NCI-H2227 (cell line): ENCODE results near the gene SLC13A1.
"Not testable (repeated sequence)": the region's sequence is repeated elsewhere in the genome, so short reads cannot be mapped to it uniquely, and the experiment has no call there.

Experiments
- DNase-seq: peaks from one replicate; lab custom pipeline; 2025; ENCODE audit not compliant: unreplicated experiment; lab: John Stamatoyannopoulos, UW

SLC13A1 gene, protein sequence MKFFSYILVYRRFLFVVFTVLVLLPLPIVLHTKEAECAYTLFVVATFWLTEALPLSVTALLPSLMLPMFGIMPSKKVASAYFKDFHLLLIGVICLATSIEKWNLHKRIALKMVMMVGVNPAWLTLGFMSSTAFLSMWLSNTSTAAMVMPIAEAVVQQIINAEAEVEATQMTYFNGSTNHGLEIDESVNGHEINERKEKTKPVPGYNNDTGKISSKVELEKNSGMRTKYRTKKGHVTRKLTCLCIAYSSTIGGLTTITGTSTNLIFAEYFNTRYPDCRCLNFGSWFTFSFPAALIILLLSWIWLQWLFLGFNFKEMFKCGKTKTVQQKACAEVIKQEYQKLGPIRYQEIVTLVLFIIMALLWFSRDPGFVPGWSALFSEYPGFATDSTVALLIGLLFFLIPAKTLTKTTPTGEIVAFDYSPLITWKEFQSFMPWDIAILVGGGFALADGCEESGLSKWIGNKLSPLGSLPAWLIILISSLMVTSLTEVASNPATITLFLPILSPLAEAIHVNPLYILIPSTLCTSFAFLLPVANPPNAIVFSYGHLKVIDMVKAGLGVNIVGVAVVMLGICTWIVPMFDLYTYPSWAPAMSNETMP

DNA sequence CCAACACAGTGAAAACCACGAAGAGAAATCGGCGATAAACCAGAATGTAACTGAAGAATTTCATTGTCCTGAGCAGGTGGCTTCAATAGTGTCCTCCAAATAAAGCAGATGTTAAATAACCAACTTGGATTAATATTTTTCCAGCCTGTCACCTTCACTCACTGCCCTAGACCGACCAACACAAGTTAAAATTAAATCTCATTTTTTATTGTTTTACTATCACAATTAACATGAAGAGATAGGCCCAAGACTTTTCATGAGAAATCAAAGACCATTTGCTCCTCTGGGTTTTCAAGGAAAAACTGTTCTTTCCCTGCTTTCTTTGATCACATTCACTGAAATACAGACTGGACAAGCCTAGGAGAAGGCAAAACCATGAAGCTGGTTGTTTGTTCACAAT, at the start of gene SLC13A1:
Gene SLC13A1 (minus strand): TSS at position 87 of the 400 bp plus-strand sequence. CDS start 23 bp downstream, at position 64.
- no peak for DNase-seq

DNA sequence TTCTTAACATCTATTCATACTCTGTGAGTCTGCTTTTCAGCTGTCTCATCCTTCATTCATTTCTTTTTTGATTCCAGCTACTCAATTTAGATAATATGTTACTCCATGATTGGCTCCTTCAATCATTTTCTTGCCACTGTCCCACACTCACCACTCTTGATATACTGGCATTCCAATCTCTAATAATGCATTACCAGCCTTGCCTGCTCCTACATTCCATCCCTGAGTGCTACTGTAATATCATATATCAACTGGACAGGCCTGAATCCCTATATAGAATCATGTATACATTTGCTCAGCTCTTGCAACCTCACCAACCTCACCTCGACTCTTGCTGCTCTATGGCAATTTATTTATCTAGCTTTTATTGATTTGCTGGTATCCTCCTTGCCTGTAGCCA, 45.0 kb upstream of the SLC13A1 start:
- DNase-seq: no peak

DNA sequence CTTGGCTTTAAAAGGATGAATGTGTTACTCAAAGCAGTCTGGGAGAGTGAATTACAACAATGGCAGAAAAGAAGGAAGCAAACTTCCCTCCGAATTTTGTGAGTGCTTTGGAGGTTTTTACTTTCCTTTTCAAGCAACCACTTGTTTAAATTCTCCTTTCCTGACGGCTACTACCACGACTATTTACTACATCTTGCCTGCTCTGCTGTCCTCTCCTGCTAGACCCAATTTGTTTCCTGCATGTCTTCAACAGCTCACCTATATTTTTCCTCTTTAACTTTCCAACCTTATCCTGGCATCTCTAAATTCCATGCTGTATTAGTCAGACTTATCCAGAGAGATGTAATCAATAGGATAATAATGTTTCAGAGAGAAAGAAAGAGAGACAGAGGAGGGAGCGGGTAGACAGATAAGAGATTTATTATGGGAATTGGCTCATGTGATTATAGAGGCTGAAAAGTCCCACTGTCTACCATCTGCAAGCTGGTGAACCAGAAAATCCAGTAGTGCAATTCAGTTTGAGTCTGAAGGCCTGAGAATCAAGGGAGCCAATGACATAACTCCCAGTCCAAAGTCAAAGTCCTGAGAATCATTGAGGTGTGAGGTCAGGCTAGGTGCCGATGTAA, 42.8 kb upstream of the SLC13A1 start:
- no peak for DNase-seq

DNA sequence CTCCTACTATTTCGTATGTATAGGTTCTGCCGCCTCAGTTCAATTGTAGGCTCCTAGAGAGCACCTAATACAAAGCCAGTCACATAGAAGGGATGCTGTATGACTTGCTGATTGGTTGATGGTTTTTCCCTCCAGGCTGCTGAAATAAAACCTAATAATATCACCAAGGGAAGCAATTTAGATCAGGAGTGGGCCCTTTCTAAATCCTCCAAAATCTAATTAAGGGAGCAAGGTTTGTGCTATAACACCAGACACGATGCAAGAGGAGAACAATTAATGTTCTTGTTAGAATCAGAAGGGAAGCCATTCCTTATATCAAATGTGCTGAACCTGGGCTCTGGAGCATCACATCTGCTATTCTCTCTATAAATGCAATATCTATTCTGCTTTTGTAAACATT, 42.0 kb upstream of the SLC13A1 start:
- DNase-seq: no peak

DNA sequence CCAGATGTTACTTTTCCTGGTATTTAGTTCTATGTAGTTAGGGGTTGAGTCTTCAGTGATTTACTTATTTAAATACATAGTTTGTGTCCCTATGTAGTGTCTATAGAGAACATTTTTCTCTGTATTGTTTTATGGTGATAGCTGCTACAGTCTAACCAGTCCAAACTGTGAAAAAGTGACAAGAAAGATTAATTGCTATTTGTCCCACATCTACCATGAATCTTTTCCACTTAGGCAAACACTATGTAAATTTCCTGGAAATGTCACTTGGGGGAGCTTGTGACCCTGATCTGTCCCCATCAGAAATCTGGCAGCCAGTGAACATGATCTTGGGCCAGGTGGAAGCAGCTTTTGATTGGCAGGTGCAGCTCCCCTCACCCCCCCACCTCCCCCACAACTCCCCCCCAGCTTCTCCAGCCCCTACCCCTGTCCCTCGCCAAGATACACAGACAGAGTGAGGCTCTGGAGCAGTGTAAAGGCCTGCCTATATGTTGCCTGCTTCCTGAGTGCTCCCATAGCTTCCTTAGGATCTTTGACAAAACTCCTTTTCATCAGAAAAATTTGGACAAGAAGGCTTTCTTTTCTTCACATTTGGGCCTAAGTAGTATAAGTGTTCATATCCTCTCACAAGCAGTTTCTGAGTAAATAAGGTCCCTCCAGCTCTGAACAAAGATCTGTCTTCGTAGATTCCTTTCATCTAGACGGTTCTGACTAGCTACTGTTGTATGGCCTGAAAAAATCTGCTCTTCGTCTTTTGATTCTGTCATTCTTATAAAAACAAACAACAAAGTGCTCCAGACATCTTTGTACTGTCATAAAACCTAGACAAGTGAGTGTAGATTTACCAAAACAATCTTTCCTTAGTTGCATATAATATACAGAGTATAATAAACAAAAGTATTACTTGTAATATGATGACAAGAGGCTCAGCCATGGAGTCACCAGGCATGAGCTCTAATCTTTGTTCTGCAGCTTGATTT, 31.5 kb upstream of the SLC13A1 start:
- no peak for DNase-seq

DNA sequence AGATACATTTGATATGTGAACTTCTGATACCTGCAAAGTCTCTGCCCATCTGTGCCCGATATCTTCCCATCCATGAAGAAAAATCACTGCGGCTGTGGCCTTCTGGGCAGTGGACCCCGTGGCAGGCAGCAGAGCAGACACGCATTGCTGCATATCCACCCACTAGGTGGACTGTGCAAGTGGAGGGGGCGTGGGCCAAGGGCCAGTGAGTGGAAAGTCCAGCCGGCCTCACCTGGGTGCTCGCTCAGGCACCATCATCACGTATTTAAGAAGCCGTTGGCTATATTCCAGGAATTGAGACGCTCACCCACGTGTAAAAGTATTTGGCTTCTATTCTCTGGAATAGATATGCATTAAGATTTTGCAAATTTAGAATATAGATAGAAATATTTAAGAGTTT, 30.8 kb upstream of the SLC13A1 start:
- DNase-seq: no peak

DNA sequence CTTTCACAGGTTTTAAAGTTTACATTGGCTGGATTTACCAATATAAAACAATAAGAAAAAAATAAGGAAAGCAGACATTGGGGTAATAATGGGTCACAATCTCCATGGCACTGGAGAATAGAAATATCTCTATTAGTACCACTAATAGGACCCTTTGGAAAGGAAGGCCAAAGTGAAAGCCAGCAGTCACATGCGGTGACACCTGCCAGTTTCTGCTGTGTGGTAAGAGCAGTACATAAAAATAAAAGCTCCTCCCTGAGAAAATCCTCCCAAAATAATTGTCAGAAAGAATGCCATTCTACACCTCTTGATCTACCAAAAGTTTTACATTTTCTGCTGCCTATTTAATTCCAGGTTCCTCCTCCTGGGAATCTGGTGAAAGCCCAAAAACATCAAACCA, 30.4 kb upstream of the SLC13A1 start:
- no peak for DNase-seq

DNA sequence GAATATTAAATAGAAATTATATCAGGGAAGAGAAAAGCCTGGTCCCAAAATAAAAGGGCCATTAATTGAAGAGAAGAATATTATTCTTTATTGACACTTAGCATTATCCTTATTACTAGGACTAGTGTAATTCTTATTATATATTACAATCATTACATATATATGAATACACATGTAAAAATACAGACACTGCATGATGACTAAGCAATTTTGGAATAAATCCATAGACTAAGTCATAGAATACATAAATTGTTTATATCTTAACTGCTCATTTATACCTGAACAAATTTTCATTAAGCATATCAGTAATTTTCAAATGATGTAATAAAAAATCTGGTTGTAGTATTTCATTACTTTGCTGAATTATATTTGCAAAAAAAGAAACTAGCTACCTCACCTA, 29.7 kb upstream of the SLC13A1 start:
- DNase-seq: no peak

DNA sequence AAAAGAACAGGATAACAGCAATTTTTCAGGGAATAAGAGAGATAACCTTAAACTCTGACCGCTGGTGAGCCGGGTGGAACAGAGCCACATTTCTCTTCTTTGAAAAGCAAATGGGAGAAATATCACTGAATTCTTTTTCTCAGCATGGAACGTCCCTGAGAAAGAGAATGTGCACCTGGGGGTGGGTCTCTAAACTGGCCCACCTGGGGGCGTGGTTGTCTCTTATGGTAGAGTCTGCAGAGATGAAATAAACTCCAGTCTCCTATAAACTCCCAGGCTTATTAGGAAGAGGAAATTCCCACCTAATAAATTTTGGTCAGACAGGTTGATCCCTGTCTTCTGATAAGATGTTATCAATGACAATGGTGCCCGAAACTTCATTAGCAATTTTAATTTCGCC, 27.9 kb upstream of the SLC13A1 start:
- DNase-seq: not testable (repeated sequence)

DNA sequence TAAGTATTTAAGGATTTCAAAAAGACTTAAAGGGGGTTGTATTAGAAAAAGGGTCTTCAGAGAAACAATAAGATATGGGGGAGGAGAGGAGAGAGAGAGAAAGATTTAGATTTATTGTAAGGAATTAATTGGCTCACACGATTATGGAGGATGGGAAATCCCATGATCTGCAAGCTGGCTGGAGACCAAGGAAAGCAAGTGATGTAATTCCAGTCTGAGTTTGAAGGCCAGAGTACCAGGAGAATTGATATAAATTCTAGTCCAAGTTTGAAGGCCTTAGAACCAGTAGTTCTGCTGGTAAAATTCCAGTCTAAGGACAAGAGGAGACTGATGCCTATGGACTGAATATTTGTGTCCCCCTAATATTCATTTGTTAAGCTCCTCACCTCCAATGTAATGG, 20.6 kb upstream of the SLC13A1 start:
- no peak for DNase-seq

DNA sequence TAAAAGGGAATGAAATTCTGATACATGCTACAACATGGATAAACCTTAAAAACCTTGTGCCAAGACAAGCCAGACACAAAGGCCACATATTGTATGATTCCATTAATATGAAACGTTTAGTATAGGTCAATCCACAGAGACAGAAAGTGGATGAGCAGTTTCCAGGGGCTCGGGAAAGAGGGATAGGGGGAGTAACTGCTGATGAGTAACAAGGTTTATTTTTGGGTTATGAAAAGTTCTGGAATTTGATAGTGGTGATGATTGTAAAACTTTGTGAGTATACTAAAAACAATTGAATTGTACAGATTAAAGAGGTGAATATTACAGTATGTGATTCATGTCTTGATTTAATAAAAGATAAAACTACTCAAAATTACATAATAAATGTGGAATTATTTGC, 19.1 kb upstream of the SLC13A1 start:
- no peak for DNase-seq

DNA sequence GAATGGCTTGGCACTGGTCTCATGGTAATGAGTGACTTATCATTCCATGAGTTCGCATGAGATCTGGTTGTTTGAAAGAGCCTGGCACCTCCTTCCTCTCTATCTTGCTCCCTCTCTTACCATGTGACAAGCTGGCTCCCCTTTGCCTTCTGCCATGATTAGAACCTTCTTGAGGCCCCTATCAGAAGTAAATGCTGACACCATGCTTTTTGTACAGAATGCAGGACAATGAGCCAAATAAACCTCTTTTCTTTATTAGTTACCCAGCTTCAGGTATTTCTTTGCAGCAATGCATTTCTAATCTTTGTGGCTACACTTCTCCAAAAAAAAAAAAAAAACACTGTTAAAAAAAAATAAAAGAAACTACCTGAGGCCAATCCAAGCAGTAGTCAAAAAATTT, 17.1 kb upstream of the SLC13A1 start:
- DNase-seq: no peak

DNA sequence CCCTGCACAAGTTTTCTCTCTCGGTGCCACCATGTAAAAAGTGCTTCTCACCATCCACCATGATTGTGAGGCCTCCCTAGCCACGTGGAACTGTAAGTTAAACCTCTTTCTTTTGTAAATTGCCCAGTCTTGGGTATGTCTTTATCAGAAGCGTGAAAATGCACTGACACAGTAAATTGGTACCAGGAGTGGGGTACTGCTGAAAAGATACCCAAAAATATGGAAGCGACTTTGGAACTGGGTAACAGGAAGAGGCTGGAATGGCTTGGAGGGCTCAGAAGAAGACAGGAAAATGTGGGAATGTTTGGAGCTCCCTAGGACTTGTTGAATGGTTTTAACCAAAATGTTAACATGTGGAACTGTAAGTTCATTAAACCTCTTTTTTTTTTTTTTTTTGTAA, 15.6 kb upstream of the SLC13A1 start:
- DNase-seq: no peak

DNA sequence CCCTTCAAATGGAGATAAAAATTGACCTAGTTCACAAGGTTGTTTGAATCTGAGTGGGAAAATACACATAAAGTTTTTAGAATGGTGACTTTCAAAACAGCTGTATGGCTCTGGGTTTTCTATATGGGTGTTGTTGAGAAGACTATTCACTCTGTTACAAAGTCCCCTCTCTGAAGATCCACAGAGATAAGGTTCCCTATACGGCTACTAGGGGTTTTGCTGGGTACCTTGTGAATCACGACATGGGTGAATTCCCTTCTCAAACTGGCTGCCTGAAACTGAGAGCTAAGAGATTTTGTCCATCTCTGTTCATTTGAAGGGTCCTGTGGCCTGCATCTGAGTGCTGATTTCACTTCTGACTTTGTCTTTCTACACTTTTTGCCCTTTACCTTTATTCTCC, 11.8 kb upstream of the SLC13A1 start:
- DNase-seq: no peak

DNA sequence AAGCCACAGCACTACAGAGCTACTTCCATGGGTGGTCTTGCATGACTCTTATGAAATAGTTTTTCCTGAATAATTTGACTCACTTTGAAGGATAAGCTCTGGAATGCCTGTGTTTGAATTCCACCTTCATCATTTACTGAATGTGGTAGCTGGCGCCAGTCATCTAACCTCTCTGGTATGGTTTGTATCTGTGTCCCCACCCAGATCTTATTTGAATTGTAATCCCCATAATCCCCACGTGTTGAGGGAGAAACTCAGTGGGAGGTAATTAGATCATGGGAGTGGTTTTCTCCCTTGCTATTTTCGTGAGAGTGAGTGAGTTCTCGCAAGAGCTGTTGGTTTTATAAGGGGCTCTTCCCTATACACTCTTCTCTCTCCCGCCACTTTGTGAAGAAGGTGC, 11.2 kb upstream of the SLC13A1 start:
- DNase-seq: no peak

DNA sequence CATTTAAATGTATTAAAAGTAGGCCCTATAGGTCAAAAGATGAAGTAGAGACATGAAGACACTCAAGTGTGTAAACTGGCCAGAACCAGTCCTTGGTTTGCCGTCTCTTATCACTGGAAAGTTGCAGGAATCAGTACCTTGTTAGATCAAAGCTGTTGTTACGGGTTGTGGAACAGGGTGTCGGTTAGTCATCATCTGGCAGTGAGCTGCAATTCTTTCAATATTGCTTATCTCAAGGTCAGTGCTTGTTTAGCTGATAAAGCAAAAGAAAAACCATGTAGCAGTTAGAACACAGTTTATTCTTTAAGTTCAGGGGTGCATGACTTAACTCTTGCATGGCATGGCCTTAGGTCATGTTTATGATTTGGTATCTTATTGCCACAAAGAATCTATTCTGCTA, 10.0 kb upstream of the SLC13A1 start:
- no peak for DNase-seq

DNA sequence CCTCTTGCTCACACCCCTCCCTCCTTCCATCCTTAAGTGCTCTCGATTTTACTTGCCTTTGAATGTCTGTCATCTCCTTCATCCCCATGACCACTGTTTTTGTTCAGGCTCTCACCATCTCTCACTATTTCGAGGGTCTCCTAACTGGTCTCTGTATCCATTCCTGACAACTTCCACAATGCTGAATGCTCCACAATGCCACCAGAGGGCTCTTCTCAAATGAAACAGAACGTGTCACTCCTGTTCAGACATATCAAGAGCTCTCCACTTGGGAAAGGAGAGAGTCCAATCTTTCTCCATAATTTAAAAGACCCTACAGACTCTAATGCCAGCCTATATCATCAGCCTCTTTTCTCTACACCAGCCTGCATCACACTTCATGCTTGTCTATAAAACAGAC, 9.0 kb upstream of the SLC13A1 start:
- DNase-seq: no peak

DNA sequence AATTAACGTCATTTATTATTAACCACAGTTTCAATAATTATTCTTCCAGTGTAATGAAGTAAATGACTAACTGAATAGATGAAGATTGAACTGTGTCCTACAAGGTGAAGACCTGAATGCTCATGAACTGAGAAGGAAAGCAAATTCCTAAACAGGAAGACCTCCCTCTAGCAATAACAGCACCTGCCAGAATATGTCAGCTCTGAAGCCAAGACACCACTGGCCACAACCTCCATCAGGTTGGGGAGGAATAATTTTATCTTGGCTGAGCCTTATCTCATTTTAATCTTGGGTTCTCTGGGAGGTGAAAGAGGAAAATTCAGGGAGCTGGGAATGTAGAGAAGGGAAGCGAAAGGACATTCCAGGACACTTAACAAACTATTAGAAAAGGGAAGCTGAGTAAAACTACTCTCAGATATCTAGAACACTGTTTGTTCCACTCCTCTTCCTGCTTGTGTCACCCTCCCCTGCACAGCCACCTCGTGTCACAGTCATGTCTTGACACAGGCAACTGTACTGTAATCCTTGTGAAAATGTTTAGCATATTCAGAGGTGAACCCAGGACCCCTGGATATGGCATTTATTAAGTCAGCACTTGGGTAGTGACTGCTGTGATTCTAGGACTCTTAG, 4.6 kb upstream of the SLC13A1 start:
- DNase-seq: no peak

DNA sequence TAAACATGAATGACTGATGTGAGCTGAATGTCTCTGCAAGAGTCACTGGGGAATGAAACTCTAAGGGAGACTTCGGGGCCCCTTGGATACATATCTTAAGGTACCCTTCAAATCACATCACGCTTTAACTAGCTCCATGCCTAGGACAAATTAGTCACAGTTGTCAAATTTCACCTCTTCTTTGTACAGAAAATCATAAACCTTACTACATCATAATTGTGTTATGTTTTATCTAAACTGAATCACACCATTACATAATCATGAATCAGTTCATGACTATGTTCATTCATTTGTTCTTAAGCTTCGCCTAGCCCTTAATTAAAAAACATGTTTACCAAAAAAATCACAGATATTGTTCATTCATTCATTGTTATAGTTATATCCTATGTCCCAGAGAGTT, 2.1 kb upstream of the SLC13A1 start:
- DNase-seq: no peak
